ENCODE data around the gene TSPAN17.

The TSPAN17 gene

GRCh38 chr5:176694146-176694545 lies 46.9 kb downstream of the TSPAN17 start:
- Histone ChIP-seq H3K4me3 (ENCODE audit: low read length) (no peak overlapping the region), H3K4me1 (ENCODE audit: low read length) (no peaks in the 10 kb centered on the region), H3K4me2 (ENCODE audit: low read length) (no peak overlapping the region), H3K79me2 (ENCODE audit: low read length) (no peaks in the 10 kb centered on the region), H3K9ac (ENCODE audit: low read length) (no peak overlapping the region), H4K20me1 (ENCODE audit: insufficient read depth, low read length) (no peaks in the 10 kb centered on the region), H3K9me3 (ENCODE audit: insufficient read depth, low read length) (no peaks in the 10 kb centered on the region), H2AFZ (ENCODE audit: low read depth, low read length) (no peak overlapping the region), H3K27me3 (ENCODE audit: low read depth, low read length) (peaks cover 45% of the 10 kb centered on the region), H3K36me3 (replicated peaks; ENCODE audit: low read depth, low read length) (no peaks in the 10 kb centered on the region), H3K27ac (ENCODE audit: low read length) (no peak overlapping the region)
- TF ChIP-seq CTCF (IDR thresholded peaks at IDR 0.05; ENCODE audit: low read depth, low read length) = no peak
- no peak for TF ChIP-seq EZH2phosphoT487 (IDR thresholded peaks at IDR 0.05; ENCODE audit: low read depth)

- Histone ChIP-seq H3K4me2 (ENCODE audit: low read length) (no peak overlapping the region), H3K9me3 (ENCODE audit: insufficient read depth, low read length) (no peaks in the 10 kb centered on the region), H3K27ac (ENCODE audit: low read length) (no peak overlapping the region), H4K20me1 (ENCODE audit: insufficient read depth, low read length) (no peaks in the 10 kb centered on the region), H3K79me2 (ENCODE audit: low read length) (no peaks in the 10 kb centered on the region), H3K36me3 (replicated peaks; ENCODE audit: low read depth, low read length) (no peaks in the 10 kb centered on the region), H3K27me3 (ENCODE audit: low read depth, low read length) (peaks cover 45% of the 10 kb centered on the region), H3K4me3 (ENCODE audit: low read length) (no peak overlapping the region), H3K4me1 (ENCODE audit: low read length) (no peaks in the 10 kb centered on the region), H2AFZ (ENCODE audit: low read depth, low read length) (no peak overlapping the region), H3K9ac (ENCODE audit: low read length) (no peak overlapping the region)
- TF ChIP-seq EZH2phosphoT487 (IDR thresholded peaks at IDR 0.05; ENCODE audit: low read depth) = no peak
- TF ChIP-seq CTCF (IDR thresholded peaks at IDR 0.05; ENCODE audit: low read depth, low read length) = no peak
Observed at GRCh38 chr5:176694631-176695030, 47.3 kb downstream of the TSPAN17 start.

GRCh38 chr5:176695073-176695472 lies 47.8 kb downstream of the TSPAN17 start:
- Histone ChIP-seq H3K36me3 (replicated peaks; ENCODE audit: low read depth, low read length) (no peaks in the 10 kb centered on the region), H3K27me3 (ENCODE audit: low read depth, low read length) (peaks cover 45% of the 10 kb centered on the region)

GRCh38 chr5:176697267-176697933 lies 50.1 kb downstream of the TSPAN17 start:
- Histone ChIP-seq H4K20me1 (ENCODE audit: insufficient read depth, low read length) (no peaks in the 10 kb centered on the region), H3K4me1 (ENCODE audit: low read length) (no peaks in the 10 kb centered on the region), H3K27me3 (ENCODE audit: low read depth, low read length) (peaks cover 53% of the 10 kb centered on the region), H3K9ac (ENCODE audit: low read length) (no peak overlapping the region), H3K9me3 (ENCODE audit: insufficient read depth, low read length) (no peaks in the 10 kb centered on the region), H3K4me2 (ENCODE audit: low read length) (no peak overlapping the region), H3K27ac (ENCODE audit: low read length) (no peak overlapping the region), H2AFZ (ENCODE audit: low read depth, low read length) (no peak overlapping the region), H3K36me3 (replicated peaks; ENCODE audit: low read depth, low read length) (no peaks in the 10 kb centered on the region), H3K4me3 (ENCODE audit: low read length) (no peak overlapping the region), H3K79me2 (ENCODE audit: low read length) (no peaks in the 10 kb centered on the region)
- TF ChIP-seq EZH2phosphoT487 (IDR thresholded peaks at IDR 0.05; ENCODE audit: low read depth) (no peak), CTCF (IDR thresholded peaks at IDR 0.05; ENCODE audit: low read depth, low read length) (no peak)

More at GRCh38 chr5:176695073-176695472, 47.8 kb downstream of the TSPAN17 start:
- Histone ChIP-seq H3K27ac (ENCODE audit: low read length) (no peak overlapping the region), H3K4me2 (ENCODE audit: low read length) (no peak overlapping the region), H2AFZ (ENCODE audit: low read depth, low read length) (no peak overlapping the region), H4K20me1 (ENCODE audit: insufficient read depth, low read length) (no peaks in the 10 kb centered on the region), H3K9me3 (ENCODE audit: insufficient read depth, low read length) (no peaks in the 10 kb centered on the region), H3K79me2 (ENCODE audit: low read length) (no peaks in the 10 kb centered on the region), H3K4me1 (ENCODE audit: low read length) (no peaks in the 10 kb centered on the region), H3K4me3 (ENCODE audit: low read length) (no peak overlapping the region), H3K9ac (ENCODE audit: low read length) (no peak overlapping the region)
- no peak for TF ChIP-seq CTCF (IDR thresholded peaks at IDR 0.05; ENCODE audit: low read depth, low read length)
- no peak for TF ChIP-seq EZH2phosphoT487 (IDR thresholded peaks at IDR 0.05; ENCODE audit: low read depth)
